ENCODE data around the gene CDHR3.

The CDHR3 gene

DNA sequence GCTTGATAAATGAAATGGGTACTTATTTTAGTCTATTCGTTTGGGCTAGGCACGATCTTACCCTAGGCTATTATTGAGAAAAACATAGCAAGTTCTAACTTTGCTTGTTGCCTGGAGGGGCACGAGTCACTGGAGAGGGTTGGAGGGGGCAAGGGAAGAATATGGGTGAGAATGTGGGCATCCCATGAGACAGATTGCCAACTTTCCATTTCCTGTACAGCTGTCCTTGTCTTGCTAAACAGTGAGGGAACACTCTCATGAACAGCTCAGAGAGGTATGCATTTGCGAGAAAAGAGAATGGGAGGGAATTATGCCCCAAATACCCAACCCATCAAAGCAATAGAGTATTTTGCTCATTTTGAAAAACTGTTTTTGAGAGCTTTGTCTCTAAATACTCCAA is 9.2 kb downstream of the CDHR3 start:
- no peak for DNase-seq
- Mint-ChIP-seq H3K4me1 (peaks cover 6% of the 10 kb centered on the region), H3K9me3 (no peaks in the 10 kb centered on the region), H3K4me3 (no peak overlapping the region), H3K27ac (no peak overlapping the region), H3K27me3 (ENCODE audit: low read depth, poor library complexity) (peaks cover 18% of the 10 kb centered on the region), H3K36me3 (ENCODE audit: low read depth) (no peaks in the 10 kb centered on the region)
- TF ChIP-seq, protein P1, sequence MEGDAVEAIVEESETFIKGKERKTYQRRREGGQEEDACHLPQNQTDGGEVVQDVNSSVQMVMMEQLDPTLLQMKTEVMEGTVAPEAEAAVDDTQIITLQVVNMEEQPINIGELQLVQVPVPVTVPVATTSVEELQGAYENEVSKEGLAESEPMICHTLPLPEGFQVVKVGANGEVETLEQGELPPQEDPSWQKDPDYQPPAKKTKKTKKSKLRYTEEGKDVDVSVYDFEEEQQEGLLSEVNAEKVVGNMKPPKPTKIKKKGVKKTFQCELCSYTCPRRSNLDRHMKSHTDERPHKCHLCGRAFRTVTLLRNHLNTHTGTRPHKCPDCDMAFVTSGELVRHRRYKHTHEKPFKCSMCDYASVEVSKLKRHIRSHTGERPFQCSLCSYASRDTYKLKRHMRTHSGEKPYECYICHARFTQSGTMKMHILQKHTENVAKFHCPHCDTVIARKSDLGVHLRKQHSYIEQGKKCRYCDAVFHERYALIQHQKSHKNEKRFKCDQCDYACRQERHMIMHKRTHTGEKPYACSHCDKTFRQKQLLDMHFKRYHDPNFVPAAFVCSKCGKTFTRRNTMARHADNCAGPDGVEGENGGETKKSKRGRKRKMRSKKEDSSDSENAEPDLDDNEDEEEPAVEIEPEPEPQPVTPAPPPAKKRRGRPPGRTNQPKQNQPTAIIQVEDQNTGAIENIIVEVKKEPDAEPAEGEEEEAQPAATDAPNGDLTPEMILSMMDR (IDR thresholded peaks at IDR 0.05), result no peak

DNA sequence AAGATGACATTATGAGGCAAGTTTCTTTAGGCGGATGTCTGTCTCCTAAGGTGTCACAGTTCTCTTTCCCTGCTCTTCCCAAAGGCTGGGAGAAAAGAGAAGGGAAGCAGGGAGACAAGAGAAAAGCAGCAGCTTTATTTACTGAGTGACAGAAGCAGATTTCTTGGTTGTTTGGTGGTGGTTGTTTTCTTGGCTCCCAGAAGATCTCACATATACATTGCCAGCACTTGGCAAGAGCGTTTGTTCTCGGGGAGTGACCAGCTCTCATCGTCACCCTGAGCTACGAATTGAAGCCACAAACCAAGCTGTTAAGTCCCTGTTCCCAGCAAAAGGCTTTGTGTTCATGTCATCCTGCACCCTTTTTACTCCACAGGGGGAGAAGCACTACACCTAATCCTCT is 11.4 kb downstream of the CDHR3 start:
- DNase-seq, result no peak

DNA sequence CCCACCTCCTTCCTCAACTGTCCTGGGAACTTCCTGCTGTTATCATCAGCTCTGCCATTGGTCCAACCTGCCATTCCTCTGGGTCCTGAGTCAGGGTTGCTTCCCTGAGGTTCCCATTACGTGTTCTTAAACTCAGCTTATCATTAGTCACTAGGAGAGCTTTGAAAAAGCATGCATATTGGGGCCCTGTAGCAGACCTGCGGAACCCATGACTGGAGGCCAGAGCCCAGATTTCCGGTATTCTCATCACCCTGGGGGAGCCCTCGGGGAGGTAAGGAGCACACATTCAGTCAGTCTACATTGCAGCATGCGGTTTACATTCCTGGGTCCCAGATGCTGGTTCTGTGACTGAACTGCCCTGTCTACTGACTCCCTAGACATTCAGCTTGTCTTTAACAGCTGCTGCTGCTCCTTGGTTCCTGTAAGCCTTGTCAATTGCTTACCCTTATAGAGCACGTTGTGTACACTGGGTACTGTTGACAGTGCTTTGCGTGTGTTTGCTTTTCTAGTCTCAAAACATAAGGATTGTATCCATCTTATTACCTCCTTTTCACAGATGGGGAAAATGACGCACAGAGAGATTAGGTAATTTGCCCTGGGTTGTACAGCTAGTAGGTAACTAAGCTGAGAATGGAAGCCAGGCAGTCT is 12.8 kb downstream of the CDHR3 start:
- no peak for DNase-seq
- Mint-ChIP-seq H3K36me3 (ENCODE audit: low read depth) (no peaks in the 10 kb centered on the region), H3K9me3 (no peaks in the 10 kb centered on the region), H3K4me3 (no peak overlapping the region), H3K27me3 (ENCODE audit: low read depth, poor library complexity) (peaks cover 27% of the 10 kb centered on the region), H3K4me1 (peaks cover 9% of the 10 kb centered on the region), H3K27ac (no peak overlapping the region)
- TF ChIP-seq, protein P1 (IDR thresholded peaks at IDR 0.05), result no peak

More for the DNA sequence above, 11.4 kb downstream of the CDHR3 start:
- Mint-ChIP-seq H3K9me3 (no peaks in the 10 kb centered on the region), H3K27ac (no peak overlapping the region), H3K4me1 (peaks cover 6% of the 10 kb centered on the region), H3K27me3 (ENCODE audit: low read depth, poor library complexity) (peaks cover 33% of the 10 kb centered on the region), H3K36me3 (ENCODE audit: low read depth) (no peaks in the 10 kb centered on the region), H3K4me3 (no peak overlapping the region)
- TF ChIP-seq, protein P1 (IDR thresholded peaks at IDR 0.05), result no peak

DNA sequence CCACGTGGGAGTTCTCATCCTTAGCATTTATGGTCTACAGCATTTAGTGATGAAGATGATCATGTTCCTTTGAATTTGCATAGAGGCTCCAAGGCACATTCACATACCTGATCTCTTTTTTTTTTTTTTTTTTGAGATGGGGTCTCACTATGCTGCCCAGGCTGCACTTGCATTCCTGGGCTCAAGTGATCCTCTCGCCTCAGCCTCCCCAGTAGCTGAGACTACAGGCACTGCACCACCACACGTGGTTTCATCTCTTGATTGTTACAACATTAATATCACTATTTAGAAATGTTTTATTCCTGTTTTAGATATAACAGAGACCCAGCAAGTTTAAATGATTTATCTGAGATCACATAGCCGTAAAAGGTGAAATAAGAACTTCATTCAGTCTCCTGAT is 13.8 kb downstream of the CDHR3 start:
- no peak overlapping the region for H3K4me3 Mint-ChIP-seq

DNA sequence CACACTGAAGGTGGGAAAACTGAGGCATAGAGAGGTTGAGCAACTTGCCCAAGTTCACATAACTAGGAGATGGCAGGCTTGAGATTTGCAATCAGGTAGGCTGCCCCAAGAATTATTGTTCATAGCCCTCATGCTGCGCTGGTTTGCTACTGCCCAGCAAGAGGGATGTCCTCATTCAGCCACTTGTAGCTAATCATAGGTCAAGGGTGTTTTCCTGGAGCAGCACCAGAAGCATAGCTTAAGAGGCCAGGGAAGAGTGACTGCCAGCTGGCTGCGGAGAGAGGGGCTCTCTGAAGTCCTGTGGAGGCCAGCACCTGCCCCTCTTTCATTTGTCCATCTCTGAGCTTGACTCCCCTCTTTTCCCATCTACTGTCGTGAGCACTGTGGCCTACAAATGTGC is 15.0 kb downstream of the CDHR3 start:
- H3K27me3 Mint-ChIP-seq (ENCODE audit: low read depth, poor library complexity), result peaks cover 25% of the 10 kb centered on the region
- H3K4me1 Mint-ChIP-seq, result peaks cover 28% of the 10 kb centered on the region
- H3K4me3 Mint-ChIP-seq, result no peak overlapping the region
- no peak for DNase-seq
- no peaks in the 10 kb centered on the region for H3K9me3 Mint-ChIP-seq
- H3K27ac Mint-ChIP-seq, result no peak overlapping the region
- TF ChIP-seq, protein P1 (IDR thresholded peaks at IDR 0.05), result no peak
- H3K36me3 Mint-ChIP-seq (ENCODE audit: low read depth), result no peaks in the 10 kb centered on the region

More for the DNA sequence above, 13.8 kb downstream of the CDHR3 start:
- H3K9me3 Mint-ChIP-seq, result no peaks in the 10 kb centered on the region
- DNase-seq, result no peak
- peaks cover 24% of the 10 kb centered on the region for H3K27me3 Mint-ChIP-seq (ENCODE audit: low read depth, poor library complexity)
- peaks cover 19% of the 10 kb centered on the region for H3K4me1 Mint-ChIP-seq
- no peaks in the 10 kb centered on the region for H3K36me3 Mint-ChIP-seq (ENCODE audit: low read depth)
- TF ChIP-seq, protein P1 (IDR thresholded peaks at IDR 0.05), result no peak
- no peak overlapping the region for H3K27ac Mint-ChIP-seq

DNA sequence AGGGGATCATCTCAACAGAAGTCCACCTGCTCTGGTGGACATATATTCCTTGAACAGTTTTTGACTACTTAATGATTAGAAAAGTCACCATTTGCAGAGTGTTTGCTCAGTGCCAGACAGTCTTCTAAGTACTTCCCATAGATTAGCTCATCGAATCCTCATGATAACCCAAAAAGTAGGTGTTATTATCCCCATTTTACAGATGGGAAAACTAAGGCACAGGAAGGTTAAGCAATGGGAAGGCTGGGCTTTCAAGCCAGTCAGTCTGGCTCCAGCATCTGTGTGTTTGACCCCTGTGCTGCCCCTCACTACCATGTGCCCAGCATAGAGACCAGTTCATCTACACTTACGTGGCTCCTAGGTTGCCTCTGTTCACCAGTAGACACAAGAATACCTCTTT is 15.9 kb downstream of the CDHR3 start:
- no peak overlapping the region for H3K4me3 Mint-ChIP-seq
- no peaks in the 10 kb centered on the region for H3K9me3 Mint-ChIP-seq
- H3K36me3 Mint-ChIP-seq (ENCODE audit: low read depth), result no peaks in the 10 kb centered on the region
- TF ChIP-seq, protein P1 (IDR thresholded peaks at IDR 0.05), result no peak
- no peak for DNase-seq
- peaks cover 20% of the 10 kb centered on the region for H3K27me3 Mint-ChIP-seq (ENCODE audit: low read depth, poor library complexity)
- no peak overlapping the region for H3K27ac Mint-ChIP-seq
- H3K4me1 Mint-ChIP-seq, result peaks cover 35% of the 10 kb centered on the region
